PC-3 (cell line): ENCODE data around the gene GNAI2. TPM values are rescaled to one million over a fixed set of nuclear protein-coding genes. Genes with fewer than 3 reads are reported as not detected.
A peak's percentile ranks its signal among the peaks of the same experiment; 100 is the strongest.

Experiments
- ATAC-seq: fragments of 200-7000 bp; cut with Tn5 transposase; 2 replicates; pipeline ENCODE4 v1.9.1; 2020; ENCODE audit warnings: mild to moderate bottlenecking, moderate library complexity
- BruUV-seq: library from RNA; stranded (reverse); fragments of 400-500 nt; replicated peaks from 2 replicates; lab custom pipeline; 2021; lab: Mats Ljungman, UMichigan
- CTCF ChIA-PET: fragments of 300-600 bp; sonication (Branson Sonifier 250); formaldehyde crosslinking; loops from one replicate; lab custom pipeline; 2022; ENCODE audit warnings: antibody characterized with exemption; lab: Charles Lee
- POLR2A ChIA-PET: fragments of 300-600 bp; sonication (Branson Sonifier 250); formaldehyde crosslinking; loops from one replicate; lab custom pipeline; 2022; ENCODE audit warnings: antibody characterized with exemption; ENCODE audit not compliant: unreplicated experiment; lab: Charles Lee
- DNase-seq: peaks from one replicate; pipeline ENCODE4 v3.0.0-alpha.2; 2015
- H2AFZ ChIP-seq: fragments of 300-600 bp; sonication (generic); 2 replicates; pipeline ENCODE4 v1.6.0; 2016; ENCODE audit warnings: antibody characterized with exemption, low read length
- H3F3A ChIP-seq: fragments of 300-600 bp; sonication (generic); one replicate; pipeline ENCODE4 v1.6.0; 2017; ENCODE audit warnings: antibody characterized with exemption, low read length, control low read depth, mild to moderate bottlenecking; ENCODE audit not compliant: unreplicated experiment
- H3K27ac ChIP-seq: fragments of 300-600 bp; sonication (generic); 2 replicates; pipeline ENCODE4 v1.5.1; 2016; ENCODE audit warnings: mild to moderate bottlenecking, low read length
- H3K27me3 ChIP-seq: fragments of 300-600 bp; sonication (generic); 2 replicates; pipeline ENCODE4 v1.6.1; 2016; ENCODE audit warnings: low read length, mixed read lengths
- H3K36me3 ChIP-seq: fragments of 300-600 bp; sonication (generic); 2 replicates; pipeline ENCODE4 v1.6.1; 2016; ENCODE audit warnings: low read depth, mixed run types, low read length, mixed read lengths
- H3K4me1 ChIP-seq: fragments of 300-600 bp; sonication (generic); 2 replicates; pipeline ENCODE4 v1.5.1; 2016; ENCODE audit warnings: low read length; ENCODE audit not compliant: insufficient read depth
- H3K4me2 ChIP-seq: fragments of 300-600 bp; sonication (generic); 2 replicates; pipeline ENCODE4 v1.6.0; 2016; ENCODE audit warnings: low read length
- H3K4me3 ChIP-seq: fragments of 300-600 bp; sonication (generic); 2 replicates; pipeline ENCODE4 v1.5.1; 2016; ENCODE audit warnings: mild to moderate bottlenecking, low read length, mixed read lengths
- H3K79me2 ChIP-seq: fragments of 300-600 bp; sonication (generic); 2 replicates; pipeline ENCODE4 v1.6.1; 2017; ENCODE audit warnings: low read length, mixed read lengths
- H3K9ac ChIP-seq: fragments of 300-600 bp; sonication (generic); 2 replicates; pipeline ENCODE4 v1.6.0; 2016; ENCODE audit warnings: mild to moderate bottlenecking, low read length
- H3K9me2 ChIP-seq: fragments of 300-600 bp; sonication (generic); replicated peaks from 2 replicates; pipeline ENCODE4 v1.6.1; 2016; ENCODE audit warnings: mixed run types, low read length, mixed read lengths
- H3K9me3 ChIP-seq: fragments of 300-600 bp; sonication (generic); 2 replicates; pipeline ENCODE4 v1.6.1; 2016; ENCODE audit warnings: low read length, mixed read lengths
- H4K20me1 ChIP-seq: fragments of 300-600 bp; sonication (generic); 2 replicates; pipeline ENCODE4 v1.6.1; 2016; ENCODE audit warnings: low read length, mixed read lengths
- EZH2 ChIP-seq: fragments of 300-600 bp; sonication (generic); IDR thresholded peaks from one replicate; pipeline ENCODE4 v1.6.1; 2017; ENCODE audit warnings: antibody characterized with exemption, mild to moderate bottlenecking, low read length; ENCODE audit not compliant: unreplicated experiment
- EZH2phosphoT487 ChIP-seq: fragments of 300-600 bp; sonication (generic); IDR thresholded peaks from 2 replicates; pipeline ENCODE4 v1.6.1; 2018; ENCODE audit warnings: mild to moderate bottlenecking, antibody characterized with exemption, low read length, borderline replicate concordance
- intact Hi-C: fragments of 100-400 bp; cut with micrococcal nuclease; formaldehyde crosslinking; loops from 2 replicates; pipeline ENCODE4 v1.9.0; 2023
- total RNA-seq: library from RNA; depleted of rRNA; stranded (reverse); fragments of >200 nt; gene quantifications from 2 replicates; pipeline ENCODE4 v1.2.3, GENCODE V29; 2014
- TF ChIP-seq, protein P1 (sequence below): fragments of 300-600 bp; sonication (generic); conservative IDR thresholded peaks from 2 replicates; pipeline ENCODE4 v1.5.1; 2017; ENCODE audit warnings: antibody characterized with exemption, low read depth, mild to moderate bottlenecking, low read length

Gene GNAI2
- total RNA-seq, 1 experiment from 2014 or later: 221 TPM

DNA sequence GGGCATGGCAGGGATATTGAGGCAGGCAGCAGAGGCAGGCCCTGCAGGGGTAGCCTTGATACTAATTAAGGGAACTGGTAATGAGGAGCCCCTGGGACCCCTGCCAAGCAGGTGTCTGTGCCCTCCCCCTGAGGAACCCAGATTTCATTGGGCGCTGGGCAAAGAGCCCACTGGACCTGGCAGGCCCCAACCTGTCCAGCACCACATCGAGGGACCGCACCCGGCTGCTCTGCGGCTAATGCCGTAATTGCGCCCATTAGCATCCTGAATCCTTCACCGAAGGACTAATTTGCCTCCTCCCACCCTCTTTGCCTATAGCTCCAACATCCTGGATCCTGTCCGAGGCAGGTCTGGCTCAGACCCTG lies 19.2 kb downstream of the GNAI2 start:
- no peak for DNase-seq
- intact Hi-C loops: no loop called here
- POLR2A ChIA-PET: no interaction called here

DNA sequence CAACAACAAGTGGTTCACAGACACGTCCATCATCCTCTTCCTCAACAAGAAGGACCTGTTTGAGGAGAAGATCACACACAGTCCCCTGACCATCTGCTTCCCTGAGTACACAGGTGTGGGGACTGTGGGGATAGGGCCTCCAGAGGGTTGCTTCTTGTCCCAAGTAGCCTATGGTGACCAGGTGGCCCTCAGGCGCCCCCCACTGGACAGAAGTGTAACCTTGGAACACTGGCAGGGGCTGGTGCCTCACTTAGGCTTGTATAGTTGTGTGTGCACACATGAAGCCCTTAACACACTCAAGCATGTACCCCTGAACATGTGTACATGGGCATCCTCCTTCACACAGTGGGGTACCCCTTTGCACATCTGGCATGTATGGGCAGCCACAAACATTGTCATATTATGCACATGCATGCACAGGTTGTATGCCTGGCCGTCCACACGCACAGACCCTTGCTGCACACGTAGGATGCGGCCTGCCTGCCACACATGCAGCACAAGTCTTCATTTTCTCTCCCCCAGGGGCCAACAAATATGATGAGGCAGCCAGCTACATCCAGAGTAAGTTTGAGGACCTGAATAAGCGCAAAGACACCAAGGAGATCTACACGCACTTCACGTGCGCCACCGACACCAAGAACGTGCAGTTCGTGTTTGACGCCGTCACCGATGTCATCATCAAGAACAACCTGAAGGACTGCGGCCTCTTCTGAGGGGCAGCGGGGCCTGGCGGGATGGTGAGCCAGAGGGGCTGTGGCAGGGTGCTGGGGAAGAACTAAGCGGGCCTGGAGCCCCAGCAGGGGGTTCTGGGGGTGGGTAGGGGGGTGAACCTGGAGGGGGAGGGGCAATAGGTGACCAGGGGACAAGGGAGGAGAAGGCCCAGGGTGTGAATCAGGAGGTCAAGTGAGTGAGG lies 21.2 kb downstream of the GNAI2 start:
- no peak for TF ChIP-seq EZH2phosphoT487
- TF ChIP-seq EZH2: no peak
- TF ChIP-seq, protein P1, sequence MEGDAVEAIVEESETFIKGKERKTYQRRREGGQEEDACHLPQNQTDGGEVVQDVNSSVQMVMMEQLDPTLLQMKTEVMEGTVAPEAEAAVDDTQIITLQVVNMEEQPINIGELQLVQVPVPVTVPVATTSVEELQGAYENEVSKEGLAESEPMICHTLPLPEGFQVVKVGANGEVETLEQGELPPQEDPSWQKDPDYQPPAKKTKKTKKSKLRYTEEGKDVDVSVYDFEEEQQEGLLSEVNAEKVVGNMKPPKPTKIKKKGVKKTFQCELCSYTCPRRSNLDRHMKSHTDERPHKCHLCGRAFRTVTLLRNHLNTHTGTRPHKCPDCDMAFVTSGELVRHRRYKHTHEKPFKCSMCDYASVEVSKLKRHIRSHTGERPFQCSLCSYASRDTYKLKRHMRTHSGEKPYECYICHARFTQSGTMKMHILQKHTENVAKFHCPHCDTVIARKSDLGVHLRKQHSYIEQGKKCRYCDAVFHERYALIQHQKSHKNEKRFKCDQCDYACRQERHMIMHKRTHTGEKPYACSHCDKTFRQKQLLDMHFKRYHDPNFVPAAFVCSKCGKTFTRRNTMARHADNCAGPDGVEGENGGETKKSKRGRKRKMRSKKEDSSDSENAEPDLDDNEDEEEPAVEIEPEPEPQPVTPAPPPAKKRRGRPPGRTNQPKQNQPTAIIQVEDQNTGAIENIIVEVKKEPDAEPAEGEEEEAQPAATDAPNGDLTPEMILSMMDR: peak; percentile 89
- peak; percentile 67 for DNase-seq
- Histone ChIP-seq H3K4me3 (no peak overlapping the region), H3K9me2 (no peaks in the 10 kb centered on the region), H4K20me1 (no peaks in the 10 kb centered on the region), H3K4me2 (no peak overlapping the region), H3F3A (no peaks in the 10 kb centered on the region), H3K27me3 (no peaks in the 10 kb centered on the region), H3K9me3 (no peaks in the 10 kb centered on the region), H3K27ac (no peak overlapping the region), H3K36me3 (peaks cover 19% of the 10 kb centered on the region), H2AFZ (no peak overlapping the region), H3K79me2 (peaks cover 11% of the 10 kb centered on the region), H3K4me1 (peaks cover 9% of the 10 kb centered on the region; the same call in 1 of the 2 replicates), H3K9ac (no peak overlapping the region)
- intact Hi-C loops: loop anchor here (2.0 kb wide), 1 partner anchor 30 kb away; no protein-coding TSS in a partner anchor
- BruUV-seq: no TSS peak
- POLR2A ChIA-PET: no interaction called here
- peak; percentile 26 for ATAC-seq
- CTCF ChIA-PET: no interaction called here

More for the DNA sequence above, 19.2 kb downstream of the GNAI2 start:
- H3K27me3 ChIP-seq: no peaks in the 10 kb centered on the region
- BruUV-seq: no TSS peak
- no peak for ATAC-seq
- H4K20me1 ChIP-seq: 0 out of 2 replicates have a peak, but pooled peaks cover 7% of the 10 kb centered on the region
- H3K4me1 ChIP-seq: peaks cover 14% of the 10 kb centered on the region
- TF ChIP-seq EZH2phosphoT487: no peak
- no peak for TF ChIP-seq EZH2
- TF ChIP-seq, protein P1: no peak
- CTCF ChIA-PET: no interaction called here
- peaks cover 28% of the 10 kb centered on the region for H3K79me2 ChIP-seq
- H2AFZ ChIP-seq: no peak overlapping the region
- no peak overlapping the region for H3K4me2 ChIP-seq
- H3K9me3 ChIP-seq: no peaks in the 10 kb centered on the region
- no peak overlapping the region for H3K4me3 ChIP-seq
- H3K36me3 ChIP-seq: peaks cover 19% of the 10 kb centered on the region
- no peak overlapping the region for H3K9ac ChIP-seq
- H3K27ac ChIP-seq: no peak overlapping the region
- no peaks in the 10 kb centered on the region for H3K9me2 ChIP-seq
- H3F3A ChIP-seq: no peaks in the 10 kb centered on the region
